Measurements from ENCODE around the gene GDI2.

GDI2 gene

DNA sequence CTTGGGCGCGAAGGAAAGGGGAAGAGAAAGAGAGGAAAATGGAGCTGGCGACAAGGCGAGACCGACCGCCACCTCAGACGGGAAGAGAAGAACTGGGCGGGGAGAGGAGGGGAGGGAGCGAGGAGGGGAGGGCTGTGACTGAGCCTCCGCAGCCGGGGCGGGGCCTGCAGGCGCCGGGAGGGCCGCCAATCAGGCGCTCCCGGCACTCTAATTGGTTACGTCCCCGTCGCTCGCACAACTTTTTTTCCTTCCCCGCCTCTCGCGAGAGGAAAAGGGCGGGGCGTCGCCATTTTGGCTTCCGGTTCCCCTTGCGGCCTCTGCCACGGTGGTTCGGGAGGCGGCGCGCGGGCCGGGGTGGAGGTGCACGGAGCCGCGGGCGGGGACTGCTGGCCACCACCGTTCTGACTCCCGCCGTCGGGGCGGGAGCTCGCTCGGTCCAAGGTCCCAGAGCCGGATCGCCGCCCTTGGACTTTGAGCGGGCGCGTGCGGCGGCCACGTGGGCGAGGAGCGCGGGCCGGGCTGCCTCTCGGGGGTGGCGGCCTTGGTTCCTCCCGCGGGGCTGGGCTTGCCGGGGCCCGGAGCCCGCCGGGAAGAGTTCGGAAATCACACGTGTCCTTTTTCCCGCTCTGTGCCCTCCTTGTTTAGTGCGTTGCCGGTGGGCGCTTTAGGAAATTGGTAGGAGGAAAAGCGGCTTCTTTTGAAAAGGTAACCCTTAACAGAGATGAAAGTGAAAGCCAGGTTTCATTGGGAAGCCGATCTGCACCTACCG, at the start of gene GDI2:
Gene GDI2, minus strand, starts transcription at position 94 of the 769 bp plus-strand sequence. CDS start 176 bp downstream, outside the sequence.
- peak within 1 kb of the TSS; percentile 93 for H3K4me3 ChIP-seq (replicated peaks; ENCODE audit: low read depth, low read length)
- TF ChIP-seq, protein P1, sequence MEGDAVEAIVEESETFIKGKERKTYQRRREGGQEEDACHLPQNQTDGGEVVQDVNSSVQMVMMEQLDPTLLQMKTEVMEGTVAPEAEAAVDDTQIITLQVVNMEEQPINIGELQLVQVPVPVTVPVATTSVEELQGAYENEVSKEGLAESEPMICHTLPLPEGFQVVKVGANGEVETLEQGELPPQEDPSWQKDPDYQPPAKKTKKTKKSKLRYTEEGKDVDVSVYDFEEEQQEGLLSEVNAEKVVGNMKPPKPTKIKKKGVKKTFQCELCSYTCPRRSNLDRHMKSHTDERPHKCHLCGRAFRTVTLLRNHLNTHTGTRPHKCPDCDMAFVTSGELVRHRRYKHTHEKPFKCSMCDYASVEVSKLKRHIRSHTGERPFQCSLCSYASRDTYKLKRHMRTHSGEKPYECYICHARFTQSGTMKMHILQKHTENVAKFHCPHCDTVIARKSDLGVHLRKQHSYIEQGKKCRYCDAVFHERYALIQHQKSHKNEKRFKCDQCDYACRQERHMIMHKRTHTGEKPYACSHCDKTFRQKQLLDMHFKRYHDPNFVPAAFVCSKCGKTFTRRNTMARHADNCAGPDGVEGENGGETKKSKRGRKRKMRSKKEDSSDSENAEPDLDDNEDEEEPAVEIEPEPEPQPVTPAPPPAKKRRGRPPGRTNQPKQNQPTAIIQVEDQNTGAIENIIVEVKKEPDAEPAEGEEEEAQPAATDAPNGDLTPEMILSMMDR (IDR thresholded peaks at IDR 0.05; ENCODE audit: insufficient read depth, low read length, poor library complexity, severe bottlenecking), result no peak
- H3K27me3 ChIP-seq (replicated peaks; ENCODE audit: control insufficient read depth, insufficient read depth, low read length), result no peaks in the 10 kb centered on the region
- peak; percentile 97 for DNase-seq (ENCODE audit: extremely low read depth, insufficient read length)
- H3K36me3 ChIP-seq (ENCODE audit: control insufficient read depth, insufficient read depth, low read length), result no peaks in the 10 kb centered on the region

DNA sequence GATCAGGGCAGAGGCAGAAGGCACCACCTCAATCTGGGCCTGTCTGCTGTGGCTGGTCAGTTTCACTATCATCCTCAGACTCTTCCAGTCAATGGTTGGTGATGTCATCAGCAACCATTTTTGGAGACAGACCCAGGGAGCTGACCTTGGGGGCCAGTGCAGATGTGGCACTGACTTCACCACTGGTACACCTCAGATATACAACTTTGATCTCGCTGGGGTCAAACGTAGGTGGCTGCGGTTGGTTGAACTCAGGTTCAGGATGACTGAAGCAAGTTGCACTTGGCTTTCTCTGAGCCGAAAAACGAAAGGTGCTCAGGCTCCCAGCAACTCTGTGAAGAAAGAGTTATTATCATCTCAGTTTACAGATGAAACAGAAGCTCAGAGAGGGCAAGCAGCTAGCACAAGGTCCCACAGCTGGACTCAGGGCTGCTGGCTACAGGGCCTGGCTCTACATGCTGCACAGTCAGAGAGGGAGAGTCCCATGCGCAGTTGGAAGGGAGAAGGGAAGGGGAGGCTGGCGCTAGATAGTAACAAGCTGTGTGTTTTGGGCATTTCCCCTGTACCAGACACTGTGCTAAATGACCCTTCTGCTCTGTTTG, 49.2 kb upstream of the GDI2 start:
- Histone ChIP-seq H3K4me3 (replicated peaks; ENCODE audit: low read depth, low read length) (peak overlapping the region; percentile 23), H3K36me3 (ENCODE audit: control insufficient read depth, insufficient read depth, low read length) (no peaks in the 10 kb centered on the region), H3K27me3 (replicated peaks; ENCODE audit: control insufficient read depth, insufficient read depth, low read length) (no peaks in the 10 kb centered on the region)
- peak; percentile 84 for DNase-seq (ENCODE audit: extremely low read depth, insufficient read length)
- TF ChIP-seq, protein P1 (IDR thresholded peaks at IDR 0.05; ENCODE audit: insufficient read depth, low read length, poor library complexity, severe bottlenecking), result no peak

DNA sequence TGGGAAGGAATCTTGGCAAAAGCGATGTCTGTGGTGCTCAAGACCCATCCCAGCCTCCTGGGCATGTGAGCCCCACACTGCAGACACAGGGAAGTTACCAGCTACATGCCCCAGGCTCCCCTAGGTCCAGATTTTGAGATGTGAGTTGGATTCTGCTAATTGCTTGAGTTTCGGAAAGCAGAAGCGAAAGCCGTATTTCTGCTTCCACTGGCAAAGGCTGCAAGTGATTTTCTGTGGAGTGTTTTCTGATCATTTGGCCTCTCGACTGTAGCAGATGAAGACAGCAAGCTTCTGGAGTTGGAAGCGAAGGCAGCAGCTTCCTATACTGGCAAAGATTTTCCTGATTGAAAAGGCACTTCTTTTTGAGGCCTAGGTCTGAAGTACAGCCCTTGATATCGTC, 46.8 kb upstream of the GDI2 start:
- no peaks in the 10 kb centered on the region for H3K27me3 ChIP-seq (replicated peaks; ENCODE audit: control insufficient read depth, insufficient read depth, low read length)
- no peaks in the 10 kb centered on the region for H3K36me3 ChIP-seq (ENCODE audit: control insufficient read depth, insufficient read depth, low read length)
- no peak overlapping the region for H3K4me3 ChIP-seq (replicated peaks; ENCODE audit: low read depth, low read length)
- DNase-seq (ENCODE audit: extremely low read depth, insufficient read length), result no peak
- TF ChIP-seq, protein P1 (IDR thresholded peaks at IDR 0.05; ENCODE audit: insufficient read depth, low read length, poor library complexity, severe bottlenecking), result no peak

DNA sequence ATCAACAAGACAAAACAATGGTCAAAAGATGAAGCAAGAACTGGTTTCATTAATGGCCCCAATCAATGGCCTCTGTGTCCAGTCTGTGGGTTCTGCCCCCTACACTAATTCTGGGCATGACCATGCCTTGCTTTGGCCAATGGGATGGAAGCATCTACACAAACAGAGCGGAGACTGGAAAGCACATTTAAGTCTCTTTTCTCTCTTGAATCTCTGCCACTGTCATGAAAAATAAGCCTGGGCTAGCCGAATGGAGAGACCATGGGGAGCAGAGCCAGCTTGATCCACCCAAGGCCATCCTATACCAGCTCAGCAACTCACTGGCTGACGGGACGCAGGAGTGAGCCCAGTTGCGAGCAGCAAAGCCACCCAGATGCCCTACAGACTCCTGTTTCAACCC, 45.6 kb upstream of the GDI2 start:
- H3K4me3 ChIP-seq (replicated peaks; ENCODE audit: low read depth, low read length), result no peak overlapping the region
- TF ChIP-seq, protein P1 (IDR thresholded peaks at IDR 0.05; ENCODE audit: insufficient read depth, low read length, poor library complexity, severe bottlenecking), result no peak
- no peaks in the 10 kb centered on the region for H3K36me3 ChIP-seq (ENCODE audit: control insufficient read depth, insufficient read depth, low read length)
- DNase-seq (ENCODE audit: extremely low read depth, insufficient read length), result no peak
- H3K27me3 ChIP-seq (replicated peaks; ENCODE audit: control insufficient read depth, insufficient read depth, low read length), result no peaks in the 10 kb centered on the region

- Histone ChIP-seq H3K4me3 (replicated peaks; ENCODE audit: low read depth, low read length) (no peak overlapping the region), H3K27me3 (replicated peaks; ENCODE audit: control insufficient read depth, insufficient read depth, low read length) (no peaks in the 10 kb centered on the region), H3K36me3 (ENCODE audit: control insufficient read depth, insufficient read depth, low read length) (no peaks in the 10 kb centered on the region)
- TF ChIP-seq, protein P1 (IDR thresholded peaks at IDR 0.05; ENCODE audit: insufficient read depth, low read length, poor library complexity, severe bottlenecking), result no peak
- DNase-seq (ENCODE audit: extremely low read depth, insufficient read length), result no peak
Observed at GRCh38 chr10:5856701-5857004, 43.4 kb upstream of the GDI2 start.

Data from GM06990 (cell line).